HG03442 (cell line): Measurements from ENCODE around the gene ADAT3.

Experiments
- ATAC-seq: cut with Tn5 transposase; IDR thresholded peaks from one replicate; pipeline ENCODE4 v1.9.1; 2021; ENCODE audit warnings: mild to moderate bottlenecking, moderate library complexity; ENCODE audit not compliant: unreplicated experiment

Gene ADAT3

DNA sequence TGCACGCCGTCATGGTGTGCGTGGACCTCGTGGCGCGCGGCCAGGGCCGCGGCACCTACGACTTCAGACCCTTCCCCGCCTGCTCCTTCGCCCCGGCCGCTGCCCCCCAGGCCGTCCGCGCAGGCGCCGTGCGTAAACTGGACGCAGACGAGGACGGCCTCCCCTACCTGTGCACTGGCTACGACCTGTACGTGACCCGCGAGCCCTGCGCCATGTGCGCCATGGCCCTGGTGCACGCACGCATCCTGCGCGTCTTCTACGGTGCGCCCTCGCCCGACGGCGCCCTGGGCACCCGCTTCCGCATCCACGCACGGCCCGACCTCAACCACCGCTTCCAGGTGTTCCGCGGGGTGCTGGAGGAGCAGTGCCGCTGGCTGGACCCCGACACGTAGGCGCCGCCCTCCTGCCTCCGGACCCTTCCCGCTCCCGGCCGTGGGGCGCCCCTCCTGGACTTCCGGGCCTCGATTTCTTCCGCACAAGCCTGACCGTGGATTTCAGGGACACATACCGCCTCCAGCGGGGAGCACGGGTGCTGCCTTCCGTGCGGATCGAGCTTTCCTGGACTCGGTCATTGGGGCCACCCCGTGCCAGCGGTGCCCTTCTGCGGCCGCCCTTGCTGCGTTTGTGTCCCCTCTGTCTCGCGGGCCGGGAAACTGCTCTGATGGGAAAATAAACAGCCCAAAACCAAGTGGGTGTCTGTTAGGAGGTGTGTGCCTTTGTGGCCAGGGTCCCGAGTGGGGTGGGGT, 7.7 kb downstream of the ADAT3 start:
- ATAC-seq, result no peak

DNA sequence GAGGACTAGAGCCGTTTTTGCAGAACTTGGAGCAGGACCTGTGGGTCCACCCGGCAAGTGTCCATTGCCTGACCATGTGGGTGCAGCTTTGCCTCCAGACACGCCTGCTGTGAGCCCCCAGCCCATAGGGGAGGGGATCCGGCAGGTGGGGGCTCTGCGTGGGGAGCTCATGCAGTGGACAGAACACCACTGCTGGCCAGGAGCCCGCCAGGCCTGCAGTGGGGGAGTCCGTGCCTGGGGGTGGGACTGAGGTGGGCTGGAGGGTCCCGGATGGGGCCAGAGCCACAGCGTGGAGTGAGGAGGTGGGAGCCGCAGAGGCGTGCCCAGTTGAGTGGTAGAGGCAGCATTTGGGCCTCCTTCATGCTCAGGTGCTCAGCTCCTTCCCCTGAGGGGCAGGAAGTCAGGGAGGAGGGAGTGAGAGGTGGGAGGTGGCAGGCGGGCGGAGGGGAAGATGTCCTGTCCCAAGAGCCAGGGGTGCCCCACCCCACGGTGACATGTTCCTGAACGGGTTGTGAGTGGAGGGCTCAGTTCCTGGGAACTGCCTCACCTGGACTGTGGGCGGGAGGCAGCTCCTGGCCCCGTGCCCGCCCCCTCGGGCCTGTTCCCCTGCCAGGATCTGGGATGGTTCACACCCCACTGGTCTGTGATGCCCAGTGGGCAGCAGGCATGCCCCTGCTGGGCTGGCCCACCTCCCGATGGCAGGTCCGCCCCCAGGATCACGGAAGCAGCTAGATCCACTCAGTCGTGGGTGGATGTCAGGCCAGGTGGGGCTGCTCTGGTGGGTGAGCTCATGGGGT, 8.8 kb downstream of the ADAT3 start:
- no peak for ATAC-seq

DNA sequence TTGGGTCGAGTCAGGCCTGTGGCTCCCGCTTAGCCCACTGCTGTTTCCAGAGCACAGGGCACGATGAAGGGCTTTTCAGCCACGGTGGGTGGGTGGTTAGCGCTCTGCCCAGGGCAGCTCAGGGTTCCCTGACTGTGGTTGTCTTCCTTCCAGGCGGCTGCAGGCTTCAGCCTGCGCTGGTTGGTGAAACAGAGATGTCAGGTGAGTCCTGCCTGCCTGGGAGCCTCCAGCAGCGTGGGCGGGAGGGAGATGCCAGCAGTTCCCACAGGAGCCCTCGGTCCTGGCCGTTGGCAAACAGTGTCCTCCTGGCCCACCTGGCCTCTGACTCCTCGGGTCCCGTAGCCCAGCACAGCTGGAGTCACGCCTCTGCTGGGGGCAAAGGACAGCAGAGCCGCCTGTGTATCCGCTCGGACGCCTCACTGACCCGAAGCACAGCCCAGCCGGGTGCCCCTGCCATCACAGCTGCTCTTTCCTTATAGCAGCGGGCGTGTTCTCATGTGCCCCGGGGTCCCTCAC, 9.7 kb downstream of the ADAT3 start:
- ATAC-seq, result no peak

DNA sequence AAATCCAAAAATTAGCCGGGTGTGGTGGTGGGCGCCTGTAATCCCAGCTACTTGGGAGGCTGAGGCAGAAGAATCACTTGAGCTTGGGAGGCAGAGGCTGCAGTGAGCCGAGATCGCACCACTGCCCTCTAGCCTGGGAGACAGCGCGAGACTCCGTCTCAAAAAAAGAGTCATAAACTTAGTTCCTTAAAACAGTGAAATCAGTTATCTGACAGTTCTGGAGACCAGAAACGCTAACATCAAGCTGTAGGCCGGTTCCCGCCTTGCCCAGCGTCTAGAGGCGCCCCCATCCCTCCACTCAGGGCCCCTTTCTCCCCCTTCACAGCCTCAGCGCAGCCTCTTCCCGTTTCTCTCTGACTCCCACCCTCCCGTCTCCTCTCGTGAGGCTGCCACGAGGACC, 11.9 kb downstream of the ADAT3 start:
- ATAC-seq, result no peak

DNA sequence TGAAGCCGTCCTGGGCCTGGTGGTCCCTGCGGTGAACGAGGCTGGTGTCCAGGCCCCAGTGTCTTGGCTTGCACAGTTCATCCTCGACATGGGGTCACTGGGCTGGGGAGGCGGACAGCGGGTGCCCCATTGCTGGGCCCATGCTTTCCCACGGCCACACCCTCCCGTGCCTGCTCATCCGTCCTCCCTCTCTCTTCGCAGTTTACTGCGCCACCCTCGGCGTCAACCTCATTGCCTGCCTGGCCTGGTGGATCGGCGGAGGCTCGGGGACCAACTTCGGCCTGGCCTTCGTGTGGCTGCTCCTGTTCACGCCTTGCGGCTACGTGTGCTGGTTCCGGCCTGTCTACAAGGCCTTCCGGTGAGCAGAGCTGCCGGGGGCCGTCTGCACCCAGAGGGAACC, 12.7 kb downstream of the ADAT3 start:
- ATAC-seq, result no peak

DNA sequence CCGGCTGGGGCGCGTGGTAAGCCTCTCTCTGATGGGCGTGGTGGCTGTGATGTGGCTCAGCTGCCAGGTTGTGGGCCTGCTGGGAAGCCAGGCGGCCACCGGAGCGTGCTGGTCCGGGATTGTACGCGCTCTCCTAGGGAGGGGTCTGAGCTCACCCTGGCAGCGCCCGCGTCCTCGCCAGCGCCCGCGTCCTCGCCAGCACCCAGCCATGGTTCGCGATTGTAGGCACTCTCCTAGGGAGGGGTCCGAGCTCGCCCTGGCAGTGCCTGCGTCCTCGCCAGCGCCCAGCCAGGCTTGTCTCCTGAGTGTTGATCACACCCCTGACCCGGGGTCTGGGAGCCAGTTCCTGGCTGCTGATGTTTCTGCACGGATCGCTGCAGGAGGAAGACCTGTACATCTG, 13.8 kb downstream of the ADAT3 start:
- ATAC-seq, result no peak

DNA sequence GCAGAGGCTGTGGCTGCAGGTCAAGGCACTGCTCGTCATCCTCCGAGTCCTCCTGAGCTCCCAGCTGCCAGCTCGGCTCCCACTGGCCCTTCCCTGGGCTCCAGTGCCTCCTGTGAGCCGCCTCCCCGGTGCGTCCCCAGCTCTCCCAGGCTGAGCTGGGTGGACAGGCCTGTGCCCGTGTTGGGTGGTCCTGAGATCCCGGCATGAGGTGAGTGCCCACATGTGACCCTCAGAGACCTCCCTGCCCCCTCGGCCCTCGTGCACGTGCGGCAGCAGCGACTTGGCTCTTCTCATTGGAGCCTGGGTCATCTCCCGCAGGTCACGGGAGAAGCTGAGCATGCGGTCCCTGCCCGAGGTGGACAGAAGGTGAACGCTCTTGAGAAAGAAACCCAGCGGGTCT, 15.4 kb downstream of the ADAT3 start:
- ATAC-seq, result no peak

DNA sequence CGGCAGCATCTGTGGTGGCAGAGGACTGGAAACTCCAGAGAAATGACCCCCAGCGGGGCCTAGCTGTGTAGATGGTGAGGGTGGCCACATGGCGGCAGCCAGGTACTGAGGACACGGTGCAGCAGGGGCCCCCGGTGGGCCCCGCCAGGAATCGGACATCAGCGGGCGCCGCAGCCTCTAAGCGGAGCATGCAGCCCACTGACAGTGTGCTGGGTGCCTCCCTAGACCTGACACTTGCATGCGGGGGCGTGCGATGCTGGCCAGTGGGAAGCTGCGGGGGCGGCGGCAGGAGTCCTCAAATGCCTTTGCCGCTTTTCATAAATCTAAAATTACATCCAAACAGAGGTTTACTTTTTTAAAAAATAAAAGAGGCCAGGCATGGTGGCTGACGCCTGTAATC, 16.1 kb downstream of the ADAT3 start:
- ATAC-seq, result no peak

DNA sequence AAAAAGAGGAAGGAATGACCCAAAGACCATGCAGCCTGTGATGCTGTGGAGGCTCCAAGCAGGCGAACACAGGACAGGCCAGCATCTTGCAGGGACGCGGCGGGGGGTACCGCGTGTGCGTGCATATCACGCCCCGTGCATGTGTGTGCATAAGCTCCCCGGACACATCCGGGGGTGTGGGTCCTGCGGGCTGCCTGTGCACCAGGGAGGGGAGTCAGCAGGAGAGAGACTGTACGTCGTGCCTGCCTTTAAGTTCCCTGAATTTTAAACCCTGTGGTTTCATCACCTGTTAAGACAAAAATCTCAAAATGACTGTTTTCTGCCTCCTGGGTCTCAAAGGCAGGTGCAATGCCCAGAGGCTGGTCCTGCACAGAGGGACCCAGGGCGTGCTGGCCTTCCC, 16.6 kb downstream of the ADAT3 start:
- ATAC-seq, result no peak

DNA sequence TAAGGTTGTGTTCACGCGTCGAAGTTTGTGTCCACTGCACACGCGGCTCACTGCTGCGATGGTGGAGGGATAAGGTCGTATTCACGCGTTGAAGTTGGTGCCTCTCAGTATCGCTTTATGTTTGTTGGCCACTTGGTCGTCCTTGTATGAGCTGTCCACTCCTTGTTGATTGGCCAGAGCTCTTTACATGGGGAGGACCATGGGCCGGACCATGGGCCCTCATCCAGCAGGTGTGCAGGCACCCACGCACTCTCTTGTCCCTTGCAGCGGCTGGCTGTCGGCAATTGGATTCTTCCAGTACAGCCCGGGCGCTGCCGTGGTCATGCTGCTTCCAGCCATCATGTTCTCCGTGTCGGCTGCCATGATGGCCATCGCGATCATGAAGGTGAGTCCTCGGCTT, 17.6 kb downstream of the ADAT3 start:
- no peak for ATAC-seq

DNA sequence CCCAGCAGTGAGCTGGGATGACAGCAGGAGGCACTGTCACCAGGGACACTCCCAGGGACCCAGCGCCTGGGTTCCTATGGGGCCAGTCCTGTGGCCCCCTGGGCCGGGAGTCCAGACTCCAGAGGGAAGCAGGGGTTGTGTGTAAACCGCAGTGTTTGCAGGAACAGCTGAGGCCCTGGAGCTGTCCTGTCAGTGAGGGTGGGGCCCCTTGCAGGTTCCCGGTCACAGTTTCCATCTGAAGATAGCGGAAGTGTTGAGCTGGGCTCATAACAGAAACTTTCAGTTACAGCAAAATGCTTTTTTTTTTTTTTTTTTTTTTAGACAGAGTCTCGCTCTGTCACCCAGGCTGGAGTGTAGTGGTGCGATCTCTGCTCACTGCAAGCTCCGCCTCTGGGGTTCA, 18.1 kb downstream of the ADAT3 start:
- ATAC-seq, result no peak

DNA sequence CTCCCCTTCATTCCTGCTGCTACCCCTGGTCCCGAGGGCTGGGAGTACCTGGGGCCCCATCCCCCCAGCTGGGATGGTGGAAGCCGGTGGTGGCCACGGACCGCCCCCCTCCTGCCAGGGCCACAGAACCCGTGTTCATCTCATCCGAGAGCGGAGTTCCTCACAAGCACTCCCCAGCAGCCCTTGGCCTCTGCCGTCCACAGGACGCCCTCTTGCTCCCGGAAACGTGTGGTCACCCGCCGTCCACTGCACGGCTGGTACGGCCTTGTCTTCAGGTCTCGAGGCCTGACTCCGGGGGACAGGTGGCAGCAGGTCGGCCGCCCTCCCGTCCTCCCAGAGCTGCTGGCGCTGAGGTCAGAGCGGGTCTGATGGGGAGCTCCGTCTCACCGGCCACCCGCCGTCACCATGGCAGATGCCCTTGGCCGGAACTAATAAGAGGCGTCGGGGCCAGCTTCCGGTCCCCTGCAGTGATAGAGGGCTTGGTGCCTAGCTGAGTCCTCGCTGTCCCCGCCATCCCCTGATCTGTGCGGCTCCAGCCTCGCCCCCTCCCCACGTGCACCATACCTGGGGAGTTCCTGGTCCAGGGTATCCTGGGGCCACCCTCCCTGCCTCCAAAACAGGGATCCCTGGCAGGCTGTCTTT, 19.2 kb downstream of the ADAT3 start:
- no peak for ATAC-seq

DNA sequence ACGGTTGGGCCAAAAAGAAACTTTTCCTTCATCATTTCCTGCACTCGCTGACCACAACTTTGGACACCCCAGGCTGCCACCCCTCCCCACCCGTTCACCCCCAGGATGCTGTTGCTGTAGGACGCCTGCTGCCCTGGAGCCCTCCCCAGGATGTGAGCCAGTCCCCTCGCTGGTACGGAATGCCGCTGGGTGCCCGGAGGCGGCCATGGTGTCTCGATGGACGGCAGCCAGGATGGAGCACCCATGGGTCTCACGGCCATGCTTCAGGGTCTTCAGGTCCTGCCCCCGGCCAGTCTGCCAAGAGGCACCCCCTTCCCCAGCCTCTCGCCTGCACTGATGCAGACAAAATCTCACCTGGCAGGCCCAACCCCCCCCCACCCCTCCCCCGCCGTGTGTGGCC, 20.3 kb downstream of the ADAT3 start:
- ATAC-seq, result no peak

DNA sequence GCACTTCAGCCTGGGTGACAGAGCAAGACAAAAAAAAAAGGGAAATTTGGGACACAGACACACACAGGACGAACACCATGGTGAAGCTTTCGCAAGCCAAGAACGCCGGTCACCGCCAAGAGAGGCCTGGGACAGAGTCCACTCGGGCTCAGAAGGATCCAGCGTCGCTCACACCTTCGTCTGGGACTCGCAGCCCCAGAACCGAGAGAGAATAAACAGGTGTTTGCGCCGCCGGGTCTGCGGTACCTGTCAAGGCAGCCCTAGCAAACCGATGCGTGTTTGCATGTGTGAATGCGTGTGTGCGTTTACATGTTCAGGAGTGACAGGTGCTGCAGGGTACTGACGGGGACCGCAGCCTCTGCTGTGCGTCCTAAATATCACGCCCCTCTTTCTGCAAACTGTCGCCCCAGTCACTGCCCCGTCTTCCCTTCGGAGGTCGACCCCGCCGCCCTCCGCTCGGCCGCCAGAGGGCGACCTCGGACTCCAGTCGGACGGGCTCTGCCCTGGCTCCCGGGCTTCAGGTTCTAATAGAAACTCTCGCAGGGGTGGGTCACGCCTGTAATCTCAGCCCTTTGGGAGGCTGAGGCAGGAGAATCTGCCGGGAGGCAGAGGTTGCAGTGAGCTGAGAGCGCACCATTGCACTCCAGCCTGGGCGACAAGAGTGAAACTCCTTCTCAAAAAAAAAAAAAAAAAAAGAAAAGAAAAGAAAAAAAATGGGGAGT, 24.0 kb downstream of the ADAT3 start:
- ATAC-seq, result peak; percentile 54

DNA sequence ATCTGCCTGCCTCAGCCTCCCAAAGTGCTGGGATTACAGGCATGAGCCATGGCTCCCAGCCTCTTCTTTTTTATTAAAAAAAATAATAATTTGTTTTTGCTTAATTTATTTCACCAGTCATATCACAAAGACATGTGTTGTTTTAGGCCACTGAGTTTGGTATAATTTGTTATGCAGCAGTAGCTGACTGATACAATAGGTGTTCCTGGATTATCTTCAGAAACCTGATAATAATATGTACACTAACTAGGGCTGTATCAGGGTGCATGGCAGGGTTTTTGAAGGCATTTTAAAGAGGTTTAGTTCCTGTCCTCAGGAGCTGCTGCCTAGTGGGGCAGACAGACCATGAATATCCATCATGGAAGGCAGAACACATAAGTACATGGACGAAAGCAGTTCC, 26.2 kb downstream of the ADAT3 start:
- ATAC-seq, result no peak

DNA sequence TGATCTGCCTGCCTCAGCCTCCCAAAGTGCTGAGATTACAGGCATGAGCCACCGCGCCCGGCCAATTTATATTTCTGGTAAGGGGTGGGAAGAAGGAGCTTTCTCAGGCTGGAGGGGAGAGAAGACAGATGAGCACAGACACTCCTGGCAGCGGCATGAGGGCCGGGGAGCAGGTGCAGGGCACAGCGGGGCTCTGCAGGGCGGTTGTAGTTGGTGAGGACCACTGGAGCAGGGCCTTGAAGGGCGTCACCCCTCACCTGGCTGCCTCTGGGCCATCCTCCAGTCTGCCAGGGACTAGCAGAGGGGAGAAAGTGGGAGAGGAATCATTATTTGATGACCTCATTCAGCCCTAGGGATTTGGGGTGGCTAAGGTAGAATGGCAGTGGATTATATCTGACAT, 27.2 kb downstream of the ADAT3 start:
- ATAC-seq, result no peak

DNA sequence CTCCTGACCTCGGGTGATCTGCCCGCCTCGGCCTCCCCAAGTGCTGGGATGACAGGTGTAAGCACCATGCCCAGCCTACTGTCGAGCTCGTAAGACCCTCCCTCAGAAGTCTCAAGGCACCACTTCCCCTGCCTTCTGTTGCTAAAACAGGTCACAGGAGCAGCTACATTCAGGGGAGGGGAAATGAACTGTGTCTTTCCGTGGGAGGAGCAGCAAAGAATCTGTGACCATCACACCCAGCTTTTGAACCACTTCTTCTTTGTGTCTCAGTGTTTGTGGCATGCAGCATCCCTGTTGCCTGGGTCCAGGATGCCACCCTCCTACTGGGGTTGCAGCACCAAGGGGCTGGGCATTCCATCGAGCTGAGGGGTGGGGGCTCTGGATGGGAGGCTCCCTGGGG, 28.0 kb downstream of the ADAT3 start:
- no peak for ATAC-seq

DNA sequence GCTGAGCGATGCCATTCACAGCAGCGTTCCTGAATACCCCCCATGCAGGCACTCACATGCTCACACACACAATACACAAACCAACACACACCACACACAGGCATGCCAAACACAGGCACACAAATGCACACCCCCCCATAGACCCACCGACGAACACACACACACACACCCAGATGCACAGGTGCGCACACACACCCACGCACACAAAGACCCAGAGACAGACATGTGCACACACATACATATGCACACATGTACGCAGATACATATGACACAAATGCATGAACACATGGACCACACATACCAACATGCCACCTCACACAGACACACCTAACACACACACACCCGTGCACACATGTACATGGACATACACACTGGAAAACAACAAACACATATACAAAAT, 28.7 kb downstream of the ADAT3 start:
- no peak for ATAC-seq

DNA sequence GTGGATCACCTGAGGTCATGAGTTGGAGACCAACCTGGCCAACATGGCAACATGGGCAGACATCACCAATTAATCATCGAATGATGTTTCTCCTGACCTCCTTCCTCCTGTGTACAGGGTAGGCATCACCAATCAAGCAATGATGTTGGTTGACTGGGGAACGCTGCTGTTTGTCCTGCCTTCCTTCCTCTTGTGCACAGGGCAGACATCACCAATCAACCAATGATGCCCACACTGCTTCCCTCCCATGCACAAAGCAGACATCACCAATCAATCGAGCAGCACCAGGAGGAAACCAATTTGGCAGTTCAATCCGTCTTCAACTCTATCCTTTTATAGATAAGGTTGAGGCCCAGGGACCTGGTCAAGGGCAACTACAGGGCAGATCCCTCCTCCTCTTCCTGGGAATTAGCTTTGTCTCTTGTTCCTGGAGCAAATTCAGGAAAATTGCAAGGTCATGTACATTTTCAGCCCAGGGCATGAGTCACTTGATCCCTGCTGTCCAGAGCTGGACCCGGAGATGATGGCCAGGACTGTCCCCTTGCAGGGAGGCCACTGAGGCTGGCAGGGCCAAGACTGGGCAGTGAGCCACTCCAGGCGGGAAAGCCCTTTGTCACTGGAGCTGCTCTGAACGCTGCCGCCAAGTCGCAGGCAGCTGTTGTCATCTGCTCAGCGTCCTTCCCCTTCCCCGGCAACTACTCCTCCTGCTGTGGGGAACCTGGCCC, 30.4 kb downstream of the ADAT3 start:
- no peak for ATAC-seq

DNA sequence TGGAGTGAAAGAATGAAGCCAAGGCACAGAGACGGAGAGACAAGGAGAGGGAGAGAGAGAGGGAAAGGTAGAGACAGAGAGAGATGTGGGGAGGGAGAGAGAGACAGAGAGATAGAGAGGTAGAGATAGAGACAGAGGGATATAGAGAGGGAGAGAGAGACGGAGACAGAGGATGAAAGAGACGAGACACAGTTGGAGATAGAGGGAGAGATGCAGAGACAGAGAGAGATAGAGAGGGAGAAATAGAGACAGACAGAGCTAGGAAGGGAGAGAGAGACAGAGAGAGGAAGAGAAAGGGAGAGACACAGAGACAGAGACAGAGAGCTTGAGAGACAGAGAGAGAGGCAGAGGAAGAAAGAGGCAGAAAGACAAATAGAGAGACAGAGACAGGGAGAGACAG, 31.2 kb downstream of the ADAT3 start:
- no peak for ATAC-seq
